SKM-1 treated with dmso at 0.1 percent for 144 hours (cell line): ENCODE results near the gene AGMO.

Experiments used
- DNase-seq: peaks from one replicate; lab custom pipeline; 2025; ENCODE audit not compliant: unreplicated experiment; lab: John Stamatoyannopoulos, UW

Gene AGMO

DNA sequence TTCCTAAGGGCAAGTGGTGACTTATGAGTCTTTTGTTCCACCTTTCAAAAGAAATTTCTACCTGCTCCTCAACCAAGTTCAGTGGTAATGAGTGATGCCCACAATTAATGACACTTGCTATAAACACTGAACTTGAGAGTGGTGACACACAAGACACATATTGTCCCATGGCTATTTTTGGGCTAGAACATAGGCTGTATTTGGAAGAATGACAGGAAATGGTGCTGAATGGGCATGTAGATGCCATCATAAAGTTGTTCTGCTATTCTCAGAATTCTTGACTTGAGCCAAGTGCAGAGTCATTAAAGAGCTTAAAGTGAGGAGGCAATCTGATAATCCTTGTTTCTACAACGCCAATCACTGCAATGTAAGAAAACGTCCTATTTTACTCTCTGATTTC lies 313.3 kb downstream of the AGMO start:
- no peak for DNase-seq

DNA sequence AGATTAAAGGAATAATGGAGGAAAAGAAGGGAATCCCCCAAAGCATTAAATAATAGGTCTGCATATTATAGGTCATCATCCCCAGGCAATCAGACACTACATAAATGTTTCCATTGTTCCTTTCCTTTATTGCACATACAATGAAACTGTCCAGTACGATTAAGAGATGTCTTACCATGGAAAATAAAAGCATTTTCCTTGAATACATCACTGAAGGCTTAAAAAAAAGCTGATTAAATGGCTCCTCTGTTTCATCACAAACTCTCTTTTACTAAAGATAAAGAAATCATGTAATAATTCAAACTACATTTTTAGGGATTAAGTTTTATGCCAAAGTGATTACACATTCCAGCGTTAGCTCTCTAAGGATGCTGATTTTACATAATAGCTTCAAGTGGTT lies 316.0 kb downstream of the AGMO start:
- DNase-seq = no peak

DNA sequence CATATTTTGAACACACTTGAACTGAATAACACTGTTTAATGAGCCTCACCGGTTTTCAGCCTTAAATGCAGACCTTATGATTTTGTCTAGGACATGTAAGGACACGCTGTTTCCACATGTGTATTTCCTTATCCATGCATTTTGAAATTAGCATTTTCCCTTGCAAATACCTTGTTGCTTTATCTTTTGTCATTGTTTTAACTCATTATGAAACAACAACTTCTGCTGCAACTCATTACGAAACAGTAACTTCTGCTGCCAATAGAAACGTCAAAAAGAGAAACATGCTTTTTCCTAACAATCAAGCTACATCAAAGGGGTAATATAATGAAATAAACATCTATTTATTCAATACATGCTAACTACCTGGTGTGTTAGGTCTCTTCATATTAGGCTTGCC lies 322.0 kb downstream of the AGMO start:
- peak; percentile 56 for DNase-seq

DNA sequence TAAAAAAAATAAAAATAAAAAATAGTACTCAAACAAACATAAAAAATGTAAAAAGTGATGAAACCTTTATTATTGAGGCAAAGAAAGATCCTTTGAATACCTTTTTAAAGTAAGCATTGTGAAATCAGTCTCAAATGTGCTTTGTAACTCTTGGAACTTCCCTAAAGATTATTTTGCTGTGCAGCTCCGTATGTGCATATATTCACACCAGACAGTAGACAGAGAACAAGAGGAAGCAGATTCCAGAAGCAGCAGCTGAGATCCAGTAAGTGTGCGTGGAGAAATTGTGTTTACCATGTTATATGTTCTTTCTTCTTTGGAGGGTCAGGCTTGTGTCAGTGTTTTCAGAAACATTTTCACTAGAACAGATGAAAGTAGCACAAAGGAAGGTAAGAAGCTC lies 324.9 kb downstream of the AGMO start:
- peak; percentile 86 for DNase-seq

DNA sequence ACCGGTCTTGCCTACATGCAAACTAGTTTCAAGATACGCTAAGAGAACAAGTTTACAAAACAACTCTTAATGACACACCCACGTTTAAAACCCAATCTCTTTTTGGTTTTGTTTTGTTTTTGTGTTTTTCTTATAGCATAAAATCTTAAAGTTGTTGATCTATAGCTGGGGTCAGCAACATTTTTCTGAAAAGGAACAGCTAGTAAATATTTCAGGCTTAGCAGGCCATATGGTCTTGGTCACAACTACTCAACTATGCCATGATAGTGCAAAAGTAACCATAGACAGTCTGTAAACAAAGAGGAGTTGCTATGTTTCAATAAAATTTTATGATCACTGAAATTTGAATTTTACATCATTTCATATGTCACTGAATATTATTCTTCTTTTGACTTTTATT lies 327.4 kb downstream of the AGMO start:
- no peak for DNase-seq

DNA sequence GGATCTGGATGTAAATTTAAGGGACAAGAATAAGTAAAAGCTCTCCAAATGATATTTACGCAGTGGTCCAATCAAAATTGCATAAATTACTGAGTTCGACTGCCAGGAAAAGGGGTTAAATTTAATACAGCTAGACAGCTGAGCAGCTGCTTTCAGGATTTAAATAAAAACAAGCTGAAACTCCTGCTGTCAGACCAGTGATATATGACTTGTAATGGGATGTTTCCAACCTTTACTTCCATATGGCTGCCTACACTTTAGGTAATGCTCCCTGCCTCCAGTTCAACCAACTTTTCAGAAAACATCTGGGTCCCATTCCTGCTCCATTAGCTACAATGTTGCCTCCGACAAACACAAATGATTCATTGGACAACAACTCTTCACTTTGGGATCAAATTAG lies 333.0 kb downstream of the AGMO start:
- DNase-seq = no peak

DNA sequence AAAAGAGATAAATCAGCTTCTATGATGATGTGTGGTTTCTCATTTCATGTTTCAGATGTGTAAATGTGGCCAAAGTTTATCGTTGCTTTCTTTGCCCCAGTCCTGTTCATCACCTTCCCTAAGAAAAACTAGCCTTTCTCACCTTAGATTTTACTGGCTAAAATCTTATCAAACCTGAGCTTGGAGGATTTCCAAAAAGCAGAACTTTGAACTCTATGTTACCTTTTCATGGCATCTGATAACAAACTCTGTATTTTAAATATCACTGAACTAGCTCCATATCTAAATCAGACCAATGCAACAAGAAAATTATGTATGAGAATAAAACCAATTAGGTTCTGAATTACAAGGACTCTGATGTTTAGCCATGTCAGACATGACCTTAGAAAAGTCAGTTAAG lies 335.8 kb downstream of the AGMO start:
- no peak for DNase-seq

DNA sequence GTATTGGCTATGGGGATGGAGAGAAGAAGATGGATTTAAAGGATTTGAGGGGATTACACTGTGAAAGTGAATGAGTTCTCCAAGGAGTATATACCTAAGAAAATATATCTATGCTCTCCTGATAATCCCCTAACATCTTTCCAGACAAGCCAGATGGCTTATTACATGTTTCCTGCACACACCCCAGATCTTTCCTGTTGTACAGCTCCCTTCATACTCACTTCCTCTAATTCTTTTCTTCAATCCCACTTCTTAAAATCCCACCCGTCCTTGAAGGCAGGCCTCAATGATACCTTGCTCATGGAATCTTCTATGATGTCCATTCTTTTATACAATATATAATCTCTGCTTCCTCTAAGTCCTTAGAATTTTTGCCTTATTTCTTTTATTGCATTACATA lies 342.1 kb downstream of the AGMO start:
- DNase-seq = no peak

DNA sequence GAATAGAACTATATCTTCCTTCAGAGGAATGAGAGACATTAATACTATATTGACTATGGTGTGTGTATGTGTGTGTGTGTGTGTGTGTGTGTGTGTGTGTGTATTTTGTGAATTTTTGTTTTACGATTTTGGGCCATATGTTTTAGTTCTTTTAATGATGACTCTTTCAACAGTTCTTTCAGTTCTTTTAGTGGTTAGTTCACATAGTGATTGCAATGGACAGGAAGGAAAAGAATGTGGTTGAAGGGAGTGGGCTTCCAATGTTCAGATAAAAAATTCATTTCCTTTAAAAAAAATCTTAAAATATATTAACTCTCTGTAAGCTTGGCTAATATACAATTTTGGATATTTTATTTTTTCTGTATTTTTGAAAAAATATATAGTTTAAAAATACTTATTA lies 343.6 kb downstream of the AGMO start:
- DNase-seq = peak; percentile 8

DNA sequence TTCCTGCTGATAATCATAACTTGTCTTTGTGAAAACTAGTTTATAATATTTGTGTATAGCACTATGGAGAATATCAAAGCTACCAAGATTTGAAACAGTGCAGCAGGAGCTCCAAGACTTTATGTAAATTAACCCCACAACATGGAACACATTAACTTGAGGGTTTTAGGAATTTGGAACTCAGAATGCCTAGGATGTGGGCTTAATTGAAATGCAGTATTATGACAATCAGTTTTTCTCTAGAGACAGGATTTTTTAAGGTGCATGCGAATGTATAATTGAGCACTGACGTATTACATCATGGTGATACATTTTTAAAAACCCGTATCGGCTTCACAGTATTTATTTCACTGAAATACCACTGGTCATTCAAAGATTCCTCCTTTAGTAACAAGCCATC lies 346.2 kb downstream of the AGMO start:
- no peak for DNase-seq

DNA sequence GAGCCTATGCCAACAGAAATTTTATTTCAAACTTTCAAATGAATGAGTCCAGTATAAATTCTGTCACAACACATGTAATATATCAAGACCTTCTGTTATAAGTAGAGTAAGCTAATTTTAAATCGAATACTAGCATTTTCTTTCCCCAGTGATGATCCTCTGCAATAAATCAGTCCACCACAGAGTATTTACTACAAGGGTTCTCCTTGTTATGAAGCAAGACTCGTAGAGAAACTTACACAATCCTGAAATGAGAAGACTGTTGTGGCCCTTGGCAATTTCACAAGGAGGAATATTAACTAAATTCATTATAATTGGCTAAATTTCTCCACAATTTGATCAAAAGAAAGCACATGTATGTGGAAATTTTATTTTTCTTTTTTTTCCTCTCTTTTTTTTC lies 346.8 kb downstream of the AGMO start:
- peak; percentile 11 for DNase-seq

DNA sequence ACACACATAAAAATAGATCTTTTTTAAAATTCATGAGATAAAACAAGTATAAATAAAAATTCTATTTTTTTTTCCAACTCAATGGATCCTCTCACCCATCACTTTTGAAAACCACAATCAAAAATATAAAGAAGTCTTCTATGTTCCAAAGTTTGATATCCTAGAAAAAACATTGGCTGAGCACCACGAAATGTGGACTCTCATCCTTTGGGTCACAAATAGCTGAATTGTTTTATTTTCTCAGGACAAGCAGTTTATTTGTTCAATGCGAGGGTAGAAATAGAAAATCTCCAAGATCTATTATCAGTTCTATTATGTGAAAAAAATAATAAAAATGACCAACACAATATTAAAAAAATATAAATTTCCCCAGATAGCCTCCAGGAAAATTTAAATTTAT lies 348.7 kb downstream of the AGMO start:
- no peak for DNase-seq

DNA sequence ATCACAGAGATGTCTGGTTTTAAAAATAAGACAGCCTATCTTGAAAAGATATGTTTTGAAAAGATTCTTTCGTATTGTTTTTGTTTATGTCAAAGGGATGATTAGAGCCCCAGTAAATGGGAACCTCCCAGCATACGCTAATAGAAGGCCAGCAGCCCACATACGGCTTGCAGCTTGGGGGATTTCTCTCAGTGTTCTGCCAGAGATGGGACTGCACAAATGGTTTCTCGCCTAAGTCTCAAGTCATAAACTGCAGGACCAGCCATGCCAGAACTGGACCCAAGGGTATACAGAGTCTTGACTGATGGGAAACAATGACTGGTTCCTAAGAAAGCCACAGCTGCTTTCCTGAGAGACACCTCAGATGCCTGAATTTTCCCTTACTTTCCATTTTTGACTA lies 352.4 kb downstream of the AGMO start:
- DNase-seq = no peak

DNA sequence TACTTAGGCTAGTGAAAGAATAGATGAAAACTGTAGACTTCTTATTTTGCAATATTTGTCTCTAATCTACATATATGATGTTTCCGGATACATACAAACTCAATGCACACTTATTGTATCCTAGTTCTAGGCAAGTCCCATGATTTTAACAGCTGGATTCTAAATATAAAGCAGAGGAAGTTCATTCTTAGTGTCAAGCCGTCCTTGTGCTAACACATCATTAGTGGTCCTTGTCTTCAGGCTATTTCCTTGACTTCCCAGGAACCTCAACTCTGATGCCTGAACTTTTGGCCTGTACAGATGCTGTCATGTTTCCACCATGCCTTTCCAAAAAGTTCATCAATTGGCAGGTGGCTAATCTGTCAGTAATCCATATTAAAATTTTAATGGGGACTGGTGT lies 357.4 kb downstream of the AGMO start:
- DNase-seq = no peak

DNA sequence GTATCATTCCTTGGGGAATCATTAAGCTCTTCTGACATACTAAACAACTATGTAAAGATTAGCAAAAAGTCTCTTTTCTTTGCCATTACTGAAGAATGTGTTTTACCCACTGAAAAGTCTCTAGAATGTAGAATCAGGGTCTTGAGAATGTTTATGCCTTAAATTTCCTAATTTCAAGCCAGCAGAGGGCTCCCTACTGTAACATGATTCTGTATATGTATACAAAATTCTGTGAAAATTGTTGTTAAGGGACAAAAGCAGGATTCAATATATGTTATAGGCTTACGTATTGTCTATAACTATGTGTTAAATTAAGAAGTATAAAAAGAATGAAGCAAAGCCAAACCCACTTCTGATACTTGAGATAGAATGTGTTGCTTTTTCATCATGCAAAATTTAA lies 362.3 kb downstream of the AGMO start:
- DNase-seq = peak; percentile 14

DNA sequence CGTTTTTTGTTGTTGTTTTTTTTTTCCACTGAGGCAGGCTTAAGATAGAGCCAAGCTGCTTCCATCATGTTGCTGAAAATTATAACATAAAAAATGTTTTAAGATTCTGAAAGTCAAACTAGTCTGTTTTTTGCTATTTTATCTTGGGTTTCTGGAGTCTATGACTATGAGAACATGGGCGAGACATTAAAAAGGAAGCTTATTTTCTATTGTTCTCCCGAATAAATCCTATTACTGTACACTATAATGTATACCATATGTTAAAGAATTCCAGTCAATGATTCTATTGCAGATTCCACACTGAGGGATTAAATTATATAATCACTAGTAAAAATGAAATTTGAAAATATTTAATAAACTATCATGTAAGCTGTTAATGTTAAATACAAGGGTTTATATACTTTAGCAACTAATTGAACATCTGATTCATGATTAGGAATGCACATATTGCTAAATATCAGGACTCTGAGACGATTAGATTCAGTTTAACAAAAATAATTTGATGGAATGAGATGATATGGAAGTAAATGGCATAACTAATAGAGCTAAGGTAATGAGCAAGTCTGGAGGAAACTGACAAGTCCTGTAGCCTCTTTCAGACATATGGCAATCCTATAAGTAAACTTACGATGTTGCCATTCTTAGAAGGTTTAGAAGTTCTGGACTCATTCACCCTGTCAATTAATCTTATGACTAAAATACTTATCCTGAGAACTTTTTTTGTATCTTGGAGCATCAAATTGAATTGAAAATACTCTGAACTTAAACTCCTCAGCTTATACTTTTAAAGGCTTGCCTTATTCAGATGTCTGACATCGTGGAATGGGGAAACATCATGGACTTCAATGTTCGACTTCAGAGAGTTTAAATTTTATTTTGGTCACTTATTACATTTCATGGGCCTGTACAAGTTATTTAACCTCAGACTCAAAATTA lies 364.5 kb downstream of the AGMO start:
- DNase-seq = no peak

DNA sequence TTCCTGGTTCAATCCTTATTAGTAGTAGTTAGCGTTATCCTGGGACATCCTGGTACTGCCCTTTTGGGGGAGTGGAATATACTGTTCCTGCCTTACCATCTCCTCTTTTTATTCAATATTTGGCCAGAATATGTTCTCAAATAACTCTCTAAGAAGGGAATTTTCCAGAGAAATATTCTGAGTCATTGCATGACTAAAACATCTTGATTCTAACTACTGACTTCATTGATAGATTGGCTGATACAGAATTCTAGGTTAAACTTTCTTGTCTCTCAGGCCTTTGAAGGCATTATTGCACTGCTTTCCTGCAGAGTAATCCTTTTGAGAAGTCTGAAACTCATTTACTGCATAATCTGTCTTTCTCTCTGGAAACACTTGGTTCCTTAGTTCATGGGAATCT lies 383.8 kb downstream of the AGMO start:
- DNase-seq = no peak

DNA sequence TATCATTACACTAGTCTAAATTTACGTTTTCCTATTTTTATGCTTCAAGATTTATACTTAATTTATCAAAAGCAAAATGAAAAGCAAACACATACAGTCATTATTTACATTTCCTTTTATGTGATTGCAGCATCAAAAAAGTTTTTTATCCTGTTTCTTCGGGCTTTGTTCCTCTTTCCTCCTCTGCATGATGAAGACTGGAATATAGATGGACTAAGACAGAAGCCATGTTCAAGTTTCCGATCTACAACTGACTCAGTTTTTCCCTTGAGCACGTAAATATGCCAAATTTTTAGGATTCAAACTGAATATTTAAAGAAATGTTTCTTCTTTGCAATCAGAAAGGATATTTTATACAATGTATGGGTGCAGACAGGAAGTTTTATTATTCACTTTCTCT lies 385.7 kb downstream of the AGMO start:
- DNase-seq = no peak

DNA sequence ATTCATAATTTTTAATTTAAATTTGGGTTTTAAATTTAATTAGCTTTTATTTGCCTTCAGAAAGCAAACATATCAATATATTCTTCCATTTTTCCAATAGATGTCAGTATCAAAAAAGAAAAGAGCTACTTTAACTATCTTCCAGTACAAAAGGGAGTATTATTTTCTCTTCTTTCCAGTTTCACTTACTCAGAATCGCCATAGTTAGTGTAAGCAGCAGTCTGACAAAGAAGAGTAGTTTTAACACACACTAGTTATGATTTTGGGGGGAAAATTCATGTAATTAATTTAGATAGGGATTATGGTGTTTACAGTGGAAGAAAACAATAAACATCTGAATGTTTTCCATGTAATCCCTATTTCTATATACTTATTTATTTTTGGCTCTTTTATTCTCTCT lies 386.7 kb downstream of the AGMO start:
- DNase-seq = no peak

DNA sequence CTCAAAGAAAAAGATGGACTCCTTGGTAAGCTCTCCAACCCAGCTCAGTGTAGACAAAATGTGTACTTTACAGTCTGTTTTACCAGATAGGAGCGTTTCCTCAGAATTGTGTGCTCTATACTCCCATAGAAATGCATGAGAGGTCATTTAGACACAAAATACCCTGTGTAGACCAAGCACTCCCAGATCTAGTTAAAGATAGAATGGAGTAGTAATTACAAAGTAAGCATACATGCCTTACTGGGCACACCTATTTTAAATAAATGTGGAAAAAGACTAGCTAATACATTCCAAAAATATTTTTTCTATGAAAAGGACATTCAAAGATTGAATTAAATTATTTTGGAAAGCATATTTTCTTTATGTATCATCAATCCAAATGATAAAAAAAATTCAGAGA lies 387.3 kb downstream of the AGMO start:
- DNase-seq = no peak

DNA sequence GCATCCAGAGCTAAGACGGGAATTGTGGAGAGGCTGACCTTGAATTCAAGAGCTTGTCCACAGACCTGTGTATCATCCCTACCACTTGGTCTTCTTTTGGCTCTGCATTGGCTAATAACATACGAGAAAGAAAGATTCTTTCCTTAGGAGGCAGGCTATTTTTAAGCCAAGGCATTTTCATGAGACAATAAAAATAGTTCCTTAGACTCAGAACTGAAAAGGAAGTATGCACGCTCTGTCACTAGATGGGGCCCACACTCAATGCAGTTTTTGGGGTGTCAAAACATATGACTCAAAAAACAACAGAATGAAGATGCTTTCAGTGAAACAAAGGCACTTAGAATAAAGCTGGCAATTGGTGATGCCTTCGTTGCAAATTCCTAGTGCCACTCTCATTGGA lies 393.3 kb downstream of the AGMO start:
- no peak for DNase-seq

DNA sequence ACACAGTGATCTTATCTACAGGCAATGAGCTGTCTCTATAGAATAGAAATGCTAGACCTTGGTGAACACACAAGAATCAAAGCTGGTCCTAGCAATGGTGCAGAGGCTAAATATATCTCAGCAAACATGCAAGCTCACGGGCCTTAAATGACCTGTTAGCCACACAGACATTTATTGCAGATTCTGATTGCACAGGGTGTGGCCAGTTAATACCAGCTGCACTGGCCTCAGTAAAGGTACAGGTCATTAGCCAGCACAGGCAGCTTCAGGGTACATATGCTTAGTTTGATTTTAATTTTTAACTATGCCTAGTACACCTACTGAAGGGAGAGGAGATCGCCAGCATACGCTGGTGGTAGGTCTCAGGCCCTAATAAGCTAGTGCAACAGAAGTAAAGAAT lies 393.9 kb downstream of the AGMO start:
- no peak for DNase-seq

DNA sequence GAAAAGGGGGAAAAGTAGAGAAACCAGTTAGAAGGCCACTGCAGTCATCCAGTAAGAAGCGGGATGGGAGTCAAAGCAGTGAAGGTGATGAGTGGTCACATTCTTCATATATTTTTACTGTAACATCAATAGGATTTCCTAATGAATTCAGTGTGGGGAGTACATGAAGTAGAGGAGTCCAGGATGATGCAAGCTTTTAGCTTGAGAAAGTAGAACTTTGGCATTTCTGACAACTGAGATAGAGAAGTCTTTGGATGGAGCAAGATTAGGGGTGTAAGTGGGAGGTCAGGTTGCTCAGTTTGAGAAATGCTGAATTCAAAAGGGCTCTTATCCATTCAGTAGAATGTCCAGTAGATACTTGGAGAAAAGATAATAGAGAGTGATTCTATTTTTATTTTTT lies 395.2 kb downstream of the AGMO start:
- DNase-seq = no peak
